Measurements from ENCODE around the gene CEP164.
"Not testable (repeated sequence)": the region's sequence is repeated elsewhere in the genome, so short reads cannot be mapped to it uniquely, and the experiment has no call there.

CEP164 gene

GRCh38 chr11:117395476-117395875 is 67.8 kb downstream of the CEP164 start:
- no peak for DNase-seq (ENCODE audit: low spot score)

- DNase-seq (ENCODE audit: low spot score): no peak
These were observed 69.3 kb downstream of the CEP164 start for GRCh38 chr11:117396970-117397369.

- not testable (repeated sequence) for DNase-seq (ENCODE audit: low spot score)
These were observed 71.0 kb downstream of the CEP164 start for GRCh38 chr11:117398618-117399017.

GRCh38 chr11:117399100-117399840 is 71.6 kb downstream of the CEP164 start:
- DNase-seq (ENCODE audit: low spot score): not testable (repeated sequence)

GRCh38 chr11:117405898-117406297 is 78.2 kb downstream of the CEP164 start:
- DNase-seq (ENCODE audit: low spot score): not testable (repeated sequence)

GRCh38 chr11:117407016-117407415 is 79.4 kb downstream of the CEP164 start:
- DNase-seq (ENCODE audit: low spot score): no peak

GRCh38 chr11:117408356-117408755 is 80.7 kb downstream of the CEP164 start:
- DNase-seq (ENCODE audit: low spot score): no peak

GRCh38 chr11:117409511-117409910 is 81.9 kb downstream of the CEP164 start:
- no peak for DNase-seq (ENCODE audit: low spot score)

GRCh38 chr11:117410238-117410637 is 82.6 kb downstream of the CEP164 start:
- no peak for DNase-seq (ENCODE audit: low spot score)

GRCh38 chr11:117410861-117411710 is 83.4 kb downstream of the CEP164 start:
- DNase-seq (ENCODE audit: low spot score): no peak

GRCh38 chr11:117411736-117412135 is 84.1 kb downstream of the CEP164 start:
- no peak for DNase-seq (ENCODE audit: low spot score)

- DNase-seq (ENCODE audit: low spot score): no peak
These were observed 84.5 kb downstream of the CEP164 start for GRCh38 chr11:117412176-117412575.

GRCh38 chr11:117412653-117413275 is 85.1 kb downstream of the CEP164 start:
- DNase-seq (ENCODE audit: low spot score): no peak

- no peak for DNase-seq (ENCODE audit: low spot score)
These were observed 86.0 kb downstream of the CEP164 start for GRCh38 chr11:117413616-117414015.

- DNase-seq (ENCODE audit: low spot score): no peak
These were observed 87.1 kb downstream of the CEP164 start for GRCh38 chr11:117414724-117415123.

GRCh38 chr11:117415358-117415896 is 87.8 kb downstream of the CEP164 start:
- no peak for DNase-seq (ENCODE audit: low spot score)

- DNase-seq (ENCODE audit: low spot score): no peak
These were observed 89.7 kb downstream of the CEP164 start for GRCh38 chr11:117417342-117417741.

- DNase-seq (ENCODE audit: low spot score): no peak
These were observed 90.2 kb downstream of the CEP164 start for GRCh38 chr11:117417856-117418255.

- no peak for DNase-seq (ENCODE audit: low spot score)
These were observed 91.3 kb downstream of the CEP164 start for GRCh38 chr11:117418737-117419481.

- DNase-seq (ENCODE audit: low spot score): no peak
These were observed 92.0 kb downstream of the CEP164 start for GRCh38 chr11:117419482-117420142.

- DNase-seq (ENCODE audit: low spot score): no peak
These were observed 92.5 kb downstream of the CEP164 start for GRCh38 chr11:117420143-117420485.
